K562 (cell line): ENCODE results near the gene CFL1. TPM values are rescaled to one million over a fixed set of nuclear protein-coding genes. Genes with fewer than 3 reads are reported as not detected.

Experiments
- BCOR ChIP-seq: fragments of 450-650 bp; IDR thresholded peaks from 2 replicates; pipeline ENCODE4 v1.6.1; 2016
- CLOCK ChIP-seq: fragments of 250-450 bp; sonication (Bioruptor Pico); IDR thresholded peaks from 2 replicates; pipeline ENCODE4 v1.4.0; 2020; ENCODE audit warnings: mild to moderate bottlenecking, moderate library complexity, borderline replicate concordance
- DIDO1 ChIP-seq: fragments of 450-650 bp; IDR thresholded peaks from 2 replicates; pipeline ENCODE4 v1.6.1; 2016; ENCODE audit warnings: low read depth, missing biosample characterization, missing genetic modification characterization
- HDAC3 ChIP-seq: fragments of 450-650 bp; IDR thresholded peaks from 2 replicates; pipeline ENCODE4 v1.6.1; 2018; ENCODE audit warnings: borderline replicate concordance, mild to moderate bottlenecking, moderate library complexity; ENCODE audit not compliant: partially characterized antibody
- IRF2 ChIP-seq: sonication (generic); formaldehyde crosslinking; IDR thresholded peaks from 2 replicates; pipeline ENCODE4 v1.8.1; 2022; ENCODE audit warnings: mild to moderate bottlenecking, missing genetic modification reagents
- NKRF ChIP-seq: fragments of 450-650 bp; IDR thresholded peaks from 2 replicates; pipeline ENCODE4 v1.6.1; 2016; ENCODE audit warnings: borderline replicate concordance
- PCBP2 ChIP-seq: fragments of 200-400 bp; formaldehyde crosslinking; IDR thresholded peaks from 2 replicates; pipeline ENCODE4 v1.6.1; 2018; ENCODE audit warnings: low read length, low read depth, mild to moderate bottlenecking, moderate library complexity; ENCODE audit not compliant: poor library complexity, severe bottlenecking
- XRCC3 ChIP-seq: fragments of 450-650 bp; IDR thresholded peaks from 2 replicates; pipeline ENCODE4 v1.6.1; 2017; ENCODE audit warnings: mild to moderate bottlenecking, moderate library complexity
- ZNF121 ChIP-seq: sonication (generic); formaldehyde crosslinking; conservative IDR thresholded peaks from 2 replicates; pipeline ENCODE4 v1.8.0; 2022; ENCODE audit warnings: missing genetic modification reagents
- ZNF217 ChIP-seq: sonication (generic); formaldehyde crosslinking; IDR thresholded peaks from 2 replicates; pipeline ENCODE4 v1.8.0; 2022; ENCODE audit warnings: mild to moderate bottlenecking, missing genetic modification reagents
- ZNF224 ChIP-seq: sonication (generic); formaldehyde crosslinking; IDR thresholded peaks from 2 replicates; pipeline ENCODE4 v1.8.0; 2022; ENCODE audit warnings: mild to moderate bottlenecking, missing genetic modification reagents
- ZNF609 ChIP-seq: sonication (generic); formaldehyde crosslinking; IDR thresholded peaks from 2 replicates; pipeline ENCODE4 v1.8.1; 2023; ENCODE audit warnings: missing genetic modification reagents, mild to moderate bottlenecking, borderline replicate concordance
- polyA plus RNA-seq, 8 experiments: library from polyadenylated mRNA; depleted of rRNA in 4 of 8; stranded (reverse) in 5 of 8; unstranded in 3 of 8; fragments of >200 nt; fragmentation: Nextera tagmentation in 2 of 8; fragmentation: Illumina TruSeq in 1 of 8; extraction: Ambion mirVana in 2 of 8; extraction: Trizol in 1 of 8; gene quantifications; 2 replicates each; pipeline versions ENCODE4 v1.2.1 to v1.2.3, GENCODE V29; 2011 to 2014; ENCODE audit warnings: inconsistent platforms in 1 of 8, missing spikeins in 1 of 8
- total RNA-seq, 7 experiments: library from RNA; depleted of rRNA in 6 of 7; stranded (reverse); fragments of >200 nt in 6 of 7; fragmentation: Illumina TruSeq in 2 of 7; extraction: Trizol in 2 of 7; gene quantifications; 2 replicates each; pipeline versions ENCODE4 v1.2.1 to v1.2.3, GENCODE V29; 2011 to 2021; ENCODE audit warnings: low replicate concordance in 1 of 7
- TF ChIP-seq, protein P1 (sequence below): sonication (generic); formaldehyde crosslinking; IDR thresholded peaks from 2 replicates; pipeline ENCODE4 v1.8.0; 2023; ENCODE audit warnings: missing genetic modification reagents, mild to moderate bottlenecking, borderline replicate concordance

The CFL1 gene
- total and polyA plus RNA-seq, 9 of the 15 experiments (the other 6 are each of a cell fraction or from before 2014, with no cell fraction given) = 105 to 1,101 (median 859) TPM

- TF ChIP-seq NKRF = no peak
- TF ChIP-seq ZNF121 (CRISPR knock-in tag) = peak; percentile 90
- no peak for TF ChIP-seq ZNF224 (CRISPR knock-in tag)
- no peak for TF ChIP-seq XRCC3
- no peak for TF ChIP-seq HDAC3
- no peak for TF ChIP-seq IRF2 (CRISPR knock-in tag)
- TF ChIP-seq PCBP2 = no peak
- TF ChIP-seq ZNF217 (CRISPR knock-in tag) = no peak
- TF ChIP-seq, protein P1, sequence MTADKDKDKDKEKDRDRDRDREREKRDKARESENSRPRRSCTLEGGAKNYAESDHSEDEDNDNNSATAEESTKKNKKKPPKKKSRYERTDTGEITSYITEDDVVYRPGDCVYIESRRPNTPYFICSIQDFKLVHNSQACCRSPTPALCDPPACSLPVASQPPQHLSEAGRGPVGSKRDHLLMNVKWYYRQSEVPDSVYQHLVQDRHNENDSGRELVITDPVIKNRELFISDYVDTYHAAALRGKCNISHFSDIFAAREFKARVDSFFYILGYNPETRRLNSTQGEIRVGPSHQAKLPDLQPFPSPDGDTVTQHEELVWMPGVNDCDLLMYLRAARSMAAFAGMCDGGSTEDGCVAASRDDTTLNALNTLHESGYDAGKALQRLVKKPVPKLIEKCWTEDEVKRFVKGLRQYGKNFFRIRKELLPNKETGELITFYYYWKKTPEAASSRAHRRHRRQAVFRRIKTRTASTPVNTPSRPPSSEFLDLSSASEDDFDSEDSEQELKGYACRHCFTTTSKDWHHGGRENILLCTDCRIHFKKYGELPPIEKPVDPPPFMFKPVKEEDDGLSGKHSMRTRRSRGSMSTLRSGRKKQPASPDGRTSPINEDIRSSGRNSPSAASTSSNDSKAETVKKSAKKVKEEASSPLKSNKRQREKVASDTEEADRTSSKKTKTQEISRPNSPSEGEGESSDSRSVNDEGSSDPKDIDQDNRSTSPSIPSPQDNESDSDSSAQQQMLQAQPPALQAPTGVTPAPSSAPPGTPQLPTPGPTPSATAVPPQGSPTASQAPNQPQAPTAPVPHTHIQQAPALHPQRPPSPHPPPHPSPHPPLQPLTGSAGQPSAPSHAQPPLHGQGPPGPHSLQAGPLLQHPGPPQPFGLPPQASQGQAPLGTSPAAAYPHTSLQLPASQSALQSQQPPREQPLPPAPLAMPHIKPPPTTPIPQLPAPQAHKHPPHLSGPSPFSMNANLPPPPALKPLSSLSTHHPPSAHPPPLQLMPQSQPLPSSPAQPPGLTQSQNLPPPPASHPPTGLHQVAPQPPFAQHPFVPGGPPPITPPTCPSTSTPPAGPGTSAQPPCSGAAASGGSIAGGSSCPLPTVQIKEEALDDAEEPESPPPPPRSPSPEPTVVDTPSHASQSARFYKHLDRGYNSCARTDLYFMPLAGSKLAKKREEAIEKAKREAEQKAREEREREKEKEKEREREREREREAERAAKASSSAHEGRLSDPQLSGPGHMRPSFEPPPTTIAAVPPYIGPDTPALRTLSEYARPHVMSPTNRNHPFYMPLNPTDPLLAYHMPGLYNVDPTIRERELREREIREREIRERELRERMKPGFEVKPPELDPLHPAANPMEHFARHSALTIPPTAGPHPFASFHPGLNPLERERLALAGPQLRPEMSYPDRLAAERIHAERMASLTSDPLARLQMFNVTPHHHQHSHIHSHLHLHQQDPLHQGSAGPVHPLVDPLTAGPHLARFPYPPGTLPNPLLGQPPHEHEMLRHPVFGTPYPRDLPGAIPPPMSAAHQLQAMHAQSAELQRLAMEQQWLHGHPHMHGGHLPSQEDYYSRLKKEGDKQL (CRISPR knock-in tag) = no peak
- TF ChIP-seq CLOCK (CRISPR knock-in tag) = no peak
- no peak for TF ChIP-seq ZNF609 (CRISPR knock-in tag)
- TF ChIP-seq DIDO1 (tag) = no peak
- TF ChIP-seq BCOR = peak; percentile 68
These were observed 40.6 kb downstream of the CFL1 start (continued) for GRCh38 chr11:65817312-65817834.
